NCI-H1417 (cell line): Measurements from ENCODE around the gene MACROH2A1.
A peak's percentile ranks its signal among the peaks of the same experiment; 100 is the strongest.

Experiments used
- DNase-seq, 3 experiments: peaks; one replicate each; lab custom pipeline; 2025; lab: John Stamatoyannopoulos, UW

Gene MACROH2A1

DNA sequence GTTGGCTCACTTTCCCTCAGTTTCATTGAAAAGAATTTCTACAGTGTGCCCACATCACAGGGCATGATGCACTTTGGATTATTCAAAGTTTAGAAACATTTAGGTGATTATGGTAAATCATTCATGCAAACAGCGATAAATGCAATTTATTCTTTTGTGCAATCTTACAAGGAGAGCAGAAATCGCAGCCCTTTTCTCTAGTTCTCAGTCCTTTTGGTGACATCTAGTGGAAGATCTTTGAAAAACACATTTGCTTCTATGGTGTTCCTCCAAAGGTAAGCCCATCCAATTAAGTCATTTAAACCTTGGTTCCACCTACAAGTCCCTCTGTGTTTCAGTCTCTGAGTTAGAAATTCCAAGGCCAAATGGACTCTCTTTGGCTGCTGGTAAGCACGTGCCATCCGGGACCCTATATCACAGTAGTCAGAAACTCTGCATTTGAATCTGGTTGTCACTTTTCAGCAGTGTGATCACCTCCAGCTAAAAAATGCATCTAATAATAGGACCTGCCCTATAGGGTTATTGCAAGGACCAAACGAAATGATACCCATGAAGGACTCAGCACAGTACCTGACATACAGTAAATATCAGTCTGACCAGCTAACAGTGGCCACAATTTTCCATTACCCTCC lies 66.4 kb downstream of the MACROH2A1 start:
- DNase-seq: peak; percentile 18 to 65 (median 25)

DNA sequence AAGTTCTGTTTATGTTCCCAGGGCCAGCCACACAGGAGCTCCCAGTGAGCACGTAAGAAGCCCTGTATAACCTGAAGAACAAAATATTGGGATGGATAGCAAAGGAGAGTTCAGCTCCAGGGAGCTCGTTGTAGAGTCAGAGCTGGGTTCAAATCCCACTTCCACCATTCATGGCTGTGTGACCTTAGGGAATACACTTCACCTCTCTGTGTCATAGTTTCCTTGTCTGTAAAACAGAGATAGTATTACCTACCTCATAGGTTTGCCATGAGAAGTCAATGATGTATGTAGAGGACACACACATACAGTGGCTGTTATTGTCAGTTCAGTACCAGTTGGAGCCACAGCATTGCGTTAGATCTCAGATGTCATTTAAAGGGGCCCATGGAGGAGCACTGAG lies 67.4 kb downstream of the MACROH2A1 start:
- DNase-seq: no peak

DNA sequence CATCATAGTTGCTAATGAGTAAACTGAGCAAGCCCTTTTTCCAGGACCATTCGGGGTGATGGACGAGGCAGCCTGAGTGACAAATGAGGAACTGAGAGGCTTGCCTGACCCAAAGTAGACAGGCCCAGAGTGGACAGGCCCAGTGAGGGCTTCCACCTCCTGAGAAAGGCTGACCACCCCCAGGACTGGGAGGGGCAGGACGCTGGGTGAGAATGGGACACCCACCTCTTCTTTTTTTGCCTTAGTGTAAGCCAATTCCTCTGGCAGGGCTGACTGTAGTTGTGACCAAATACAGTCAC lies 68.3 kb downstream of the MACROH2A1 start:
- no peak for DNase-seq

DNA sequence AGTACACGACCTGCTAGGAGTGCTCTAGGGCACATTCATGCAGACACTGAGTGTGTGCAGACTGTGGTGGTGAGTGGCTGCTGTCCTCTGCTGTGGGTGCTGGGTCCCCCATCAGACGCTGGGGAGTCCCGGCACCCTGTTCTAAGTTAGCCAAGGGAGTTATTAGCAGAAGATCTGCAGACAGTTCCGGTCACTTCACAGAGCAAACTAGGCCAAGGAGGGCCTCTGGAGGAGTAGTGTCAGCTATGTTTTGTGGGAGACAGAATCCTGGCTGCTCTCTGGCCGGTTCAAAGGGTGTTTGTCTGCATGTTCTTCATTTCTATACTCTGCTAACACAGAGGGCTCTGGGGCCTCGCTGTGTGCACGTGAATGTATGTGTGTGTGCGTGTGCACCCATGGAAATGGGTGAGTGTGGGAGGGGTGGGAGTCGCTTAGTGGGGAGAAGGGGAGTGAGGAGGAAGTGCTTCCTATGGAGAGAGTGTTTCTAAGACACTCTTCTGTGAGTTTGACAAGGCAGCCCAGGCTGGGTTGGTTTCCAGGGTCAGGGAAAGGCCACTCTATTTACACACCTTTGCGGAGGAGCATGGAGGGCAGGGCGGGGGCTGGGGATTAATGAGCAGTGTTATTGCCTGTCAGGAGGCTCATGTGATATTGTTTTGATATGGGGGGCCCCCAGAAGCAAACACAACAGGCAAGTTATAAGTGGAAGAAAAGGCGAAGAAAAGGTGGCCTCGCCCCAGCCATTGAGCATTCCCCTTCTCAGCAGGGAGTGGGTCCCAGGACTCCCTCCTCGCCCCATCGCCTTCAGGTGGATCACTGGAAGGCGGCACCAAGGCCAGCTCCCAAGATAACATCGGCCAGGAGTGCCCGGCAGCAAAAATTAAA lies 68.9 kb downstream of the MACROH2A1 start:
- DNase-seq: no peak

DNA sequence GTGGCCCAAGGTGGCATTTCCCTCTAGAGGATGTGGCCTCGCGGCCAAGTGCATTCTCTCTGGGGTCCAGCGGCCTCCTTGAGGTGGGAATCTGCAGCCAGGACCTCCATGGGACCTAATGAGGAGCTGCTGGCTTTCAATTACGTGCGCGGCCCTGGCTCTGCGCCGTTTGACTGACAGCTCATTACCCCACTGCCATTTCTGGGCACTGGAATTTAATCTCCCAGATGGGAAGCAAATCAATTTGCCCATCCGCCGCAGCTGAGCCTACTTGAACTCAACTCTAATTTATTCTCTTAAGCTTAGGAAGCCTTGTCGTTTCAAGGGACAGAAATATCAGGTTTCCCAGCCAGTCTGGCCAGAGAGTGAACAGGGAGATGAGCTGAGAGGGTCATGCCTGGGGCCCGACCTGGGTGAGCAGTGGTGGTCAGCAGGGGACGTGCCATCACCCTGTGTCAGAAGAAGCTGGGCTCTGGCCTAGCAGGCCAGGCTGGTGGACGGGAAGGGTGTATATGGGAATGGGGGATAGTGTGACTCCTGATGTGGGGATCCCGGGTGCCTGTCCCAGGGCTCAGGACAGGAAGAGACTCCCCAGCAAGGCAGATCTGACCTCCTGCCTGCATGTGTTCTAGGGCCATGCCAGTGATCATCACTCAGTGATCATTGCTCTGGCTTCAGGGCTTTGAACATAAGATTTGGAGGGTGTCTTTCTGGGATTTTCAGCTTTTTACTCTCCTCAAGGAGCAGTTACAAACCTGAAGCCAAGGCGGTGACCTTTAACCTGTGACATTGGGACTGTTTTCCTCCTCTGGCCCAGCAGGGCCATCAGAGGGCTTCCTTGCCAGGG lies 69.7 kb downstream of the MACROH2A1 start:
- DNase-seq: peak in 1 of 3 experiments; percentile 3

DNA sequence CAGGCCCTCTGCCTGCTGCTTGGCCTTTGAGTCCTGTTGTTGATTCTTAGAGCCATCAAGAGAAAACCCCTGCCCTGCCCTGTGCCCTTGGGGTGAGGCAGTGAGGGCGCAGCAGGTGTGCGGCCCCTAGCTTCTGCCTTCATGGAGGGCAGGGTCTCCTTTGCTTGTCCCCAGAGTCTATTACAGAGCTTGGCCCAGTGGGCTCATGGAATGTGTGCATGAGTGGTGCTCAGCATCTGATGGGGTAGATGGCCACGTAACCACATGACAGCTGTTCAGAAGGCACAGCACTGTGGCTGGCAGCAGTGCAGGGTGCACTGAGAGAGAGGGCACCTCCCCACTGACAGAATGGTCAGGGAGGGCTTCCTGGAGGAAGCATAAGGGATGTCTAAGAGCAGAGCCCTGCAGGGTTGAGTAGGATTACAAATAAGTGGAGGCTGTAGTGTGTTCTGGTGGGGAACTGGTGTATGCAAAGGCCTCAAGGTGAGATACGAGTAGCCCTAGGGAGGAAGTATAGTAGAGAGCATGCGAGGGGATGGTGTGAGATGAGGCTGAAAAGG lies 70.8 kb downstream of the MACROH2A1 start:
- DNase-seq: no peak

DNA sequence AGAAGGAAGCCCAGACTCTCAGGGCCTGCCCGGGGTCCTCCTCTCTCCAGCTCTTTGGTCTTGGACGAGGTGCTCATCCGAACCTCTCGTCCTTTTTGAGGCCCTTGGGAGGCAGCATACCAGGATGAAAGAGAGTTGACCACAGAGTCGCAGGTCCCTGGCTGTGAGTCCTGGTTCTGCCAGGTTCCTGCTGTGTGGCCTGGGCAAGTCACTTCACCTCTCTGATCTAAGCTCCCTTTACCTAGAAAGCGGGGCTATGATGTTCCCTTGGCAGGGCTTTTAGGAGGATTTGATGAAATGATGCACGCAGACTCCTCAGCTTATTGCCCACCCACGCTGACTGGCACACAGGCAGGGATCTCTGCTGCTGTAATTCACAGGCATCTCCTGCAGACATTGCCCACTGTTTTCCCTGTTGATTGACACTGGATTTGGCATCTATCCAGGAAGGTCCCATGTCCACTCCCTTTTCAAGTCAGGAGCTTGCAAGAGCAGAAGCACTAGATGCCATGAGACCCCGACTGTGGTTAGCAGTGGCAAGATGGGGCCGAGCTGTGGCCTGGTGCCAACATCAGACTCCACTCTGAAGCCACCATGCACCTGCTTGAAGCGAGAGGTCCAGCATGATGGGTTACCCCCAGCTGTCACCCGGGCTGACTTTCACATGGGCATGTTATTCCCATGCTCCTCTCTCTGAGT lies 71.5 kb downstream of the MACROH2A1 start:
- DNase-seq: peak in 1 of 3 experiments; percentile 5

DNA sequence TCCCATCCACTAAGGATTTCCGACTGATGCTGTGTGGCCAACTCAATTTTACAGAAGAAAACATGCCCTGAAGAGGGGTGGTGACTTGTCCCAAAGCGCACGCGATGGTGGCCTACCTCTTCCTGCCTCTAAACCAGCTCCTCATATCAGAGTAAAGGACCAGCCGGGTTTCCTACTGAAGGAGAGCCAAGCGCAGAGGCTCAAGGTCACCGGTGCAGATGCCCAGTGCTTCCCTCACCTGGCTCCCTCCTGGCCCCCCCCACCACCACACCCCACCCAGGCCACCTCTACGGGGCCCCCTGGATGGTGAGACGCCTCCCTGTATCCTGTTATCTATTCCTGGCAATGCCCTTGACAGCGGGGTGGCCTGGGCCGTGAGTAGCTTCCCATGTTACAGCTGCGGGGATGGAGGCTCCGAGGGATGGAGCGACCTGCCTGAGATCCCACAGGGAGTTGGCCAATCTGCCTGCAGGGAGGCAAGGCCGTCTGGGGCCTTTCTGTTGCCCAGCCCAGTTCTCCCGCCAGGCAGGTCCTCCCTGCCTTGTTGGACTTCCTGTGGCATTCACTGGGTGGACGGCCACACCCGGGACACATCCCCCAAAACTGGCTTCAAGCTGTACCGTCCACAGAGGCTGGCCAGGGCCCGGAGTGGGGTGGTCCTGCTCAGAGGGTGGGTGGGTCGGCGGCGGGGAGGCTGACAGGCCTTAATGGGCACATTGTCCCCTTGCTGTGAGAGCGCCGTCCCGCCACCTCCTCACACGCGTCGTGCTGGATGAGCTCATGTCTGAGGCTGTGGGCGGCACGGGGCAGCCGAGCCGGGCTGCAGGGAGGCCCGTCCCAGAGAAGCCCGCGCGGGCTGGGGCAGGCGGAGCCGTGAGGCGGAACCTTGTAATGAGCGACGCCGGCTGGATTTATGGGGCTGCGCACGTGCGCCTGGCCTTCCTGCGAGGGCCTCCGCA lies 72.5 kb downstream of the MACROH2A1 start:
- DNase-seq: no peak

DNA sequence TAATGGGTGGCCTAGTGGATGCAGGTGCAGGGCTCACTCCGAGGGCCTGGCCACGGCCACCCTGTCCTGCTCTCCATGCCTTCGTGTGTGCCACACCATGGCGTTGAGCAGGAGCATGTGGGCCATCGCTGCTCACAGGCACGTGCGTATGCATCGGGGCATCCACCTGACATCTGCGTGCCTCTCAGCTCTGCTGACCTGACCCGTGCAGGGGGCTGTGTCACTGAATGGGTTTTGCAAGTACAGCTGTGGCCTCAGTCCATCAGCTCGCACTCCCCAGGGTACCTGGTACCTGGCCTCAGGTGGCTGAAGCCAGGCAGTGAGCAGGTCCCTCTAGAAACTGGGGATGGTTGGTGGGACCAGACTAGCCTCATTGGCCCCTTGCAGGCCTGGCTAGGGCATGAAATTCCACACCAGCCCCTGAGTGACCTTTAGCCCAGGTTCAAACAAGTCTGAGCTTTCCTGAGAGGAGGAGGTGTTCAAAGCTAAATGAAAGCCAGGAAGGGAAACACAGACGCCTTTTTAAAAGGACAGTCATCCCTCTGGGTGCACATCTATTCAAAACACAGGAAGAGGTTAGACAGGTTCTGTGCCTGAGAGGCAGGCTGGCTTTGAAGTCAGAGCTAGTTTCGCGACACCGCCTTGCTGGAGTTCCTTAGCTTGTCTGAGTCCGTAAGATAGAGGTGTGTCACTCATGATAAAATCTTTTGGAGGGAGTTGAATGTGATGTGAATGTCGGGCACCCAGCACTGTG lies 74.0 kb downstream of the MACROH2A1 start:
- DNase-seq: no peak

DNA sequence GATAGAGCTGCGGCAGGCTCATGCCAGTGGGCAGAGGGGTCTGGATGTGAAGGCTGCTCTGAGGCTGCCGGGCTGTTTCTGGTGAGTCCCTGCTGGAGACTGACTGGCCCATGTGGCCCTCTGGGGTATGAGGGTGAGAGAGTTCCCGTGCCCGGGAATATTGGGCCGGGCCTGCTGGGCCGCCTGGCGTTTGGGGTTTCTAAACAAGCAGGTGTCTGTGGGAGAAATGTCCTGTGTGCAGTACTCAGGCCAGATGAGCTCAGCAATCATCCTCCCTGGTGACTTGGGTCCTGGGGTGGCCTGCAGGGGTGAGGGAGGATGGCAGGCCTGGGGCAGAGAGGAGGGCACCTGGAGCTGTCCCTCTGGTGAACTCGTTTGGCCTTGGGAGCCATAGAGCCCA lies 74.9 kb downstream of the MACROH2A1 start:
- no peak for DNase-seq

DNA sequence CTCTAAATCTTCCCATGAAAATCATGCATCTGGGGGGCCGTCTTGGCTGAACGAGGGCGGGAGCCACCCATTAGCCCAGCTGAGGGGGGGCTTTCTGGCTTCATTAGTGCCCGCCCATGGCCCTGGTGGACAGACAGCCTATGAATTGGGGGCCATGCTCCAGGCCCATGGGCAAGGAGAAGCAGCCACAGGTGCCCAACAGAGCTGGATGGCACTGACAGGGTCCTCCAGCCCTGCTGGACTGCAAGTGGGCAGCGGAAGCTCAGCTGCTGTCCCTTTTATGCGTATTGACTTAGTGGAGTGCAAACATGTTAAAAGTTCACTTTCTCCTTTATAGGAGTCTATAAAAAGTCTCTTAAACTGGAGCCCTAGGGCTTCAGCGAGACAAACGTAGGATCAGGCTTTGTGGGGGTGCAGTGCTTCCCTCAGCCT lies 75.3 kb downstream of the MACROH2A1 start:
- no peak for DNase-seq

DNA sequence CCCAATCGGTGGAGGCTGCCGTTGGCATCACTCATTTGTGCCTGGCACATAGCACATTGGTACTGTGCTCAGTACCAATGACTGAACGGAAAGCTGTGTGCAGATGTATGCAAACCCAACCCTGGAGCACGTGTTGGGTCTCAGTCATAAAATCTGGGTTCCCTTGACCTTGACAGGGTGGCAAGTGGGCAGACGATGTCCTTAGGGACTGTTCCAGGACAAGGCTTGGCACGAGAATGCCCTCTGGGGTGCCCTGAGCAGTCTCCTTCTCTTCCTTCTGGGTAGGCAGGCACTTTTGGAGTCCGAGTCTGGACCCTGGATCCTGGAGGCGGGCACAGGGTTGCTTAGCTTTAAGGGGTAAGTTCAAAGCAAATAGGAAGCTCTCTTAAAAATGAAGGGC lies 75.8 kb downstream of the MACROH2A1 start:
- no peak for DNase-seq

DNA sequence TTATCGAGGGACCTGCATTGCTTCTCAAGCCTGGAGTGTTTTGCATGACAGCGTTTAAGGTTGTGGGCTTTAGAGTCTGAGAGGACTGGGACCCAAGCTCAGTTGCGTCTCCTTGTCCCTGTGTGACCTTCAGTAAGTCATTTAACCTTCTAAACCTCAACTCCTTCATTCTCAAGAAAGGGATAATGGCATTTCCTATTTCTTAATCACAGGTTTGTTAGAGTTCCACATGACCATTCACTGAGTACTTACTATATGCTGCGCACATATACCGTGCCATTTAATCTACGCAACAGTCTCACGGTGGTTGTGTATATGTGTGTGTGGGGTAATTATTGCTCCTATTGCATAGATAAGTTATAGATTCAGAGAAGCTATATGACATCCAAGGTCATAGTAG lies 76.3 kb downstream of the MACROH2A1 start:
- DNase-seq: no peak

DNA sequence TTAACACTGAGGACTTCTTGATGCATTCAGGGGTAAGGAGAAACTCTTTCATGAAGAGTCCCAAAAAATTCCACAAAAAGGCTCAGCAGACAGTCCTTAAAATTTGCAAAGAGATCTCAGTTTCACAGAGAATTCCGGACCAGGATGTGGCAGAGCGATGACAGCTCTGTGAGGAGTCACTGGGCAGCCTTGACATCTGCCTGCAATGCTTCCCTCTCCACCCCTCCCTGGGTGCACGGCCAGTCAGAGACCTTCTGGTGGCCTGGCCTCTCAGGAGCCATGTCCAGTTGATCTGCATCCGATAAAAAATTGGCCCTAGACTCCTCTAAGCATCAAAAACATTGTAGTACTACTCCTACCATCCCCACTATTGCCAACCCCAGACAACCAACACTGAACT lies 76.8 kb downstream of the MACROH2A1 start:
- DNase-seq: no peak

DNA sequence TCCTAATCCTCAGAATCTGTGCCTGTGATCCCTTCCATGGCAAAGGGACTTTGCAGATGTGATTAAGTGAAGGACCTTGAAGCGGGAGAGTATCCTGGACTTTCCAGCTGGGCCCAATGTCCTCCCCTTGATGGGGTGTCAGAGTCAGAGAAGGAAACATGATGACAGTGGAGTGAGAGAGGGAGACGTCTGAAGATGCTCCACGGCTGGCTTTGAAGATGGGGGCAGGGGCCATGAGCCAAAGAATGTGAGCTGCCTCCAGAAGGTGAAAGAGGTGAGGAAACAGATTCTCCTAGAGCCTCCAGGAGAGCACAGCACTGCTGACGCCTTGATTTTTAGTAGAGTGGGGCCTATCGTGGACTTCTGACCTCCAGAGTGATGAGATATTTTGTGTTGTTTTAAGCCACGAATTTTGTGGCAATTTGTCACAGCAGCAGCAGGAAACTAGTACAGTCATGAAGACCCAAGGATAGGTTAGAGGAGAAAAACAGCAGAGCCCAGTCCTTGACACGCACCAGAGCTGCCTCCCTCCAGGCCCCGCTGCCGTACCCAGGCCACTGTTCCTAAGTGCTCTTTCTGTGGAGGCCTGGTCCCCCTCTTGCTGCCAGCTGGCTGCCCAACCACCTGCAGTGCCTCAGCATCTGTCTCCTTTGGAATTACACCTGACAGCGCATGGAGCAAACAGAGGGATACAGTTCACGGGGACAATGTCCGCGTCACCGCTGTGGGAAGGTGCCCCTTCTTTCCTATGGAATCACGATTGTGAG lies 78.1 kb downstream of the MACROH2A1 start:
- no peak for DNase-seq

DNA sequence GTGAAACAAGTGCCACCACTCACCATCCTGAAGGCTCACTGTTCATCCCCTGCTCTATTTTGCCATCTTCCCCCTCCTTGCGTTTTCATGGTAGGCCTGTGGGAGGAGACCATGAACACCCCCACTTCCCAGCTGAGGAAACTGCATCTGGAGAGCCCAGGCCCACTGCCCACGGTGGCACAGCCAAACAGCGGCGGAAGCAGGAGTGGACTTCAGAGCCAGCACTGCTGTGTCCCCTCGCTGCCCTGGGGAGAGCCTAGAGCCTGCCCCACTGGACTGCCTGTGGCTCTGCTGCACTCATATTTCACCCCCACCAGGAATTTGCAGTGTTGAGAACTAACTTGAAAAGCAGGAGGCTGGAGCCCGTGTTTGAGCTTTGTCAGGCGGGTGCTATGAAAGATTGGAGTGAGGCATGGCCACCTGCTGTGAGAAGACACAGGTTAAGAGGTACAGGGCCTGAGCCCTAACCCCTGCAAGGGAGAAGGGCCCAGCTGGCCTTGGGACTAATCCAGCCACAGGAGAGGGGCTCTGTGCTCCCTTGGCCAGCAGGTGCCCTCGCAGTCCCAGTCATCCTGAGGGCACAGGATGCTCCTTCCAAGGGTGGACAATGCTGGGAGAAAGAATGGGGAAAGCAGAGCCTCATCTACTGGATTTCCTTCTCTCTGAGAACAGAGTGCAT lies 79.0 kb downstream of the MACROH2A1 start:
- DNase-seq: no peak

DNA sequence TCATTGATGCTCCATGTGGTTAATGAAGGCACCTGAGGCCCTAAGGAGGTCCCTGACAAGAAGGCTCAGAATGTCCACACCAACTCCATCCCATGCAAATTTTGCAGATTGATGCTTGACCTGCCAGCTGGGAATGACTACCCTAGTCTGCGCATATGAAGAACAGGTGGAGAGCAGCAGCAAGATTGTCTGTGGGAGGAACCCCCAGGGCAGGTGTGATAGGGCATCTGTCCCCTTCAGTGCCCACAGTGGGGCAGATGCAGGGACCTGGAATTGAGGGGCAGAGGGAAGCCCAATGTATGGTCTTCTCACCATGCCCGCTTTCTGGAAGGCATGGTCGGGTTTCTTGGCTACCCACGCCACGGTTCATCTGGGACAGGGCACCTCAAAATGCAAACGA lies 79.6 kb downstream of the MACROH2A1 start:
- no peak for DNase-seq

DNA sequence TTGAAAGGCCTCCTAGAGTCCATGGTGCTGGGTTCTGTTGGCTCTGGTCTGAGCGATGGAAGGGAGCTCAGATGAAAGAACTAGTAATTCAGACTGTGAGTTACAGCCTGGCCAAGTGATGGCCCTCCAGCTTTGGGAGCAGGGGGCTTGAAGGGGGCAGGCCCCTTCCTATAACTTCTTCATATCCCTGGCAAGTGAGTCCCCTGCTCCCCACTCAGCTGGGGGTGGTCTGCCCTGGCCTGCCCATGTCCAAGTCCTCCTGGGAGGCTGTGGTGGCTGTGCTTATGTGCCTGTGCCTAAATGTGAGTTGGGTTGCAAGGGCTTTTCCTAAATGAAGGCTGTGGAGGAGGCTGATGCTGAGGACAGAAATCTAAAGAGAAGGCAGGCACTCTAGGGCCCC lies 80.1 kb downstream of the MACROH2A1 start:
- DNase-seq: no peak

DNA sequence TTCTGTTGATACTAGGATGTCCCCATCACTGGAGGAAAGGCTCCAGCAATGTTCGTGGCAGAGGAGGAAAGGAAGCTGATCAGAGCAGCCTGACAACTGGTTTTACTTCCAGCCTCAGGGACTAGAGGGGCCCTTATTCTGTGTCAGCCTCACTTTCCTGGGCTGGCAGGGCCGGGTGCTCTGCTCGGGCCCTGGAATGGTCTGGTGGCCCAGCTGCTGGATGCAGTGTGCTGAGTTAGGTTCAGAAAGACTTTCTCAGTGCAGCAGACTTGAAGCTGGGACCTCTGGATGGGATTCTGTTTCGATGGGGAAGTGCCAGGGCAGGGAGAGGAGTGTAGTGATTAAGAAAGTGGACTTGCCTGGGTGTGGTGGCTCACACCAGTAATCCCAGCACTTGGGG lies 81.0 kb downstream of the MACROH2A1 start:
- no peak for DNase-seq
